Endodermal cell (in vitro differentiated cells): ENCODE measurements around the gene PHC2. TPM values are rescaled to one million over a fixed set of nuclear protein-coding genes. Genes with fewer than 3 reads are reported as not detected.

ENCODE experiments used
- DNase-seq: peaks from one replicate; pipeline ENCODE4 v3.0.0-alpha.2; 2017
- H3K27ac ChIP-seq: 2 replicates; pipeline ENCODE4 v1.5.1; 2013; ENCODE audit warnings: mild to moderate bottlenecking, low read depth, low read length, moderate library complexity
- H3K27me3 ChIP-seq: 2 replicates; pipeline ENCODE4 v1.6.1; 2013; ENCODE audit warnings: mild to moderate bottlenecking, low read length, moderate library complexity; ENCODE audit not compliant: insufficient read depth, control insufficient read depth, poor library complexity, severe bottlenecking
- H3K36me3 ChIP-seq: 2 replicates; pipeline ENCODE4 v1.7.0; 2013; ENCODE audit warnings: mild to moderate bottlenecking, low read length, moderate library complexity; ENCODE audit not compliant: control insufficient read depth, insufficient read depth
- H3K4me1 ChIP-seq: one replicate; pipeline ENCODE4 v1.7.0; 2013; ENCODE audit warnings: low read length; ENCODE audit not compliant: control insufficient read depth, insufficient read depth
- H3K4me3 ChIP-seq: 2 replicates; pipeline ENCODE4 v1.5.1; 2013; ENCODE audit warnings: mild to moderate bottlenecking, low read length, moderate library complexity
- H3K9ac ChIP-seq: 2 replicates; pipeline ENCODE4 v1.6.1; 2013; ENCODE audit warnings: mild to moderate bottlenecking, low read length, moderate library complexity; ENCODE audit not compliant: poor library complexity, severe bottlenecking; ENCODE audit errors: extremely low read depth
- H3K9me3 ChIP-seq: 2 replicates; pipeline ENCODE4 v1.6.1; 2013; ENCODE audit warnings: mild to moderate bottlenecking, low read length, moderate library complexity; ENCODE audit not compliant: control insufficient read depth
- H3K27ac Mint-ChIP-seq: 2 replicates; pipeline ENCODE4 v1.8.0; 2020; ENCODE audit warnings: mixed read lengths
- H3K27me3 Mint-ChIP-seq: 2 replicates; pipeline ENCODE4 v1.8.0; 2021; ENCODE audit warnings: mild to moderate bottlenecking, mixed read lengths; ENCODE audit not compliant: insufficient read depth
- H3K36me3 Mint-ChIP-seq: 2 replicates; pipeline ENCODE4 v1.8.0; 2020; ENCODE audit warnings: low read depth, mixed read lengths
- H3K4me1 Mint-ChIP-seq: 2 replicates; pipeline ENCODE4 v1.8.0; 2020; ENCODE audit warnings: mixed read lengths
- H3K4me3 Mint-ChIP-seq: 2 replicates; pipeline ENCODE4 v1.8.0; 2020; ENCODE audit warnings: mild to moderate bottlenecking, moderate library complexity, mixed read lengths
- H3K9me3 Mint-ChIP-seq: 2 replicates; pipeline ENCODE4 v1.8.0; 2020; ENCODE audit warnings: mild to moderate bottlenecking, mixed read lengths
- CTCF ChIP-seq: fragments of 200-600 bp; sonication (generic); conservative IDR thresholded peaks from 2 replicates; pipeline ENCODE4 v1.5.0; 2021; ENCODE audit warnings: antibody characterized with exemption, mild to moderate bottlenecking
- WGBS, 2 experiments: methylation state at CpG; one replicate each; pipeline versions ENCODE4 v1.1.5 to v1.1.7; 2013; ENCODE audit warnings: missing lambda C conversion rate in 2 of 2, mixed read lengths in 1 of 2; ENCODE audit not compliant: insufficient coverage in 1 of 2, insufficient read length in 1 of 2; 5-methylcytosine and 5-hydroxymethylcytosine counted together
- total RNA-seq, 2 donors: library from RNA; stranded (reverse); fragmentation: NEBNext Ultra II Directional in 1 of 2; extraction: Animal tissue kit (Norgen Biotek cat#: 25700) in 1 of 2; gene quantifications; 2 replicates in 1 of 2; 3 replicates in 1 of 2; pipeline ENCODE4 v1.2.1, GENCODE V29; 2021

PHC2 gene
- total RNA-seq, 2 donors from 2014 or later = 32.1 to 43.9 TPM

DNA sequence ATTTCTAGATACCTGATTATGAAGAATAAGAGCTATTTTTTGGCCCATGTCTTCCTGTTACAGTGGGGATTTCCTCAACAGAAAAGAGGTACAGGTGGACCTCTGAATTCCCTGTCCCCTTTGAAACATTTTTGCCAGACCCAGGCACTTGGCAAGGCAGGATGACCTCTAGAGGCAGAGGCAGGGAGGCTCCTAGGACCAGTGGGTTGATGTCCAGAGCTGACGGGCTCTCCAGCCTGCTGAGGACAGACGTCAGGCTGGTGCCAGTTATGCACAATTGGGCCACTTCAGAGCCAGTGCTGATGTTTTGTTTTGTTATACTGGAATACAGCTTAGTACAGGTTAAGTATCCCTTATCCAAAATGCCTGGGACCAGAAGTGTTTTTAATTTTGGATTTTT, 91.5 kb downstream of the PHC2 start:
- peak overlapping the region; percentile 70 for H3K4me3 ChIP-seq
- H3K9me3 ChIP-seq = no peaks in the 10 kb centered on the region
- H3K36me3 ChIP-seq = peaks cover 12% of the 10 kb centered on the region
- peaks cover 75% of the 10 kb centered on the region for H3K4me1 Mint-ChIP-seq
- peaks cover 41% of the 10 kb centered on the region for H3K27me3 Mint-ChIP-seq
- no peaks in the 10 kb centered on the region for H3K27me3 ChIP-seq
- WGBS, 2 experiments = 89% methylated on average over 2 of the region's 2 CpGs; no CpG with 5 or more reads in 1 of the 2 experiments
- H3K9ac ChIP-seq = peak overlapping the region; percentile 80
- peaks cover 54% of the 10 kb centered on the region for H3K4me1 ChIP-seq
- H3K4me3 Mint-ChIP-seq = peak overlapping the region; percentile 47
- H3K9me3 Mint-ChIP-seq = no peaks in the 10 kb centered on the region
- peak overlapping the region; percentile 98 for H3K27ac Mint-ChIP-seq
- H3K36me3 Mint-ChIP-seq = peaks cover 21% of the 10 kb centered on the region
- TF ChIP-seq CTCF = peak; percentile 63
- DNase-seq = peak; percentile 64
- peak overlapping the region; percentile 97 for H3K27ac ChIP-seq

GRCh38 chr1:33338440-33339211, 92.3 kb downstream of the PHC2 start:
- H3K9ac ChIP-seq = peak overlapping the region; percentile 80
- Mint-ChIP-seq H3K27ac (peak overlapping the region; percentile 98), H3K36me3 (peaks cover 22% of the 10 kb centered on the region), H3K4me3 (peak overlapping the region; percentile 47), H3K9me3 (no peaks in the 10 kb centered on the region), H3K4me1 (peaks cover 76% of the 10 kb centered on the region), H3K27me3 (peaks cover 39% of the 10 kb centered on the region)
- no peaks in the 10 kb centered on the region for H3K9me3 ChIP-seq
- peak overlapping the region; percentile 70 for H3K4me3 ChIP-seq
- no peak for TF ChIP-seq CTCF
- peak overlapping the region; percentile 97 for H3K27ac ChIP-seq
- DNase-seq = peak; percentile 88
- H3K27me3 ChIP-seq = no peaks in the 10 kb centered on the region
- 35 to 52% methylated on average over 8 to 14 of the region's 14 CpGs for WGBS, 2 experiments
- peaks cover 55% of the 10 kb centered on the region for H3K4me1 ChIP-seq
- peaks cover 17% of the 10 kb centered on the region for H3K36me3 ChIP-seq

GRCh38 chr1:33338048-33338439, 92.9 kb downstream of the PHC2 start:
- WGBS, 2 experiments = 65% methylated on average over 1 of the region's 1 CpG; no CpG with 5 or more reads in 1 of the 2 experiments
- H3K4me3 Mint-ChIP-seq = peak overlapping the region; percentile 47
- H3K36me3 Mint-ChIP-seq = peaks cover 24% of the 10 kb centered on the region
- Histone ChIP-seq H3K9me3 (no peaks in the 10 kb centered on the region), H3K9ac (peak overlapping the region; percentile 52), H3K4me1 (peaks cover 55% of the 10 kb centered on the region), H3K36me3 (peaks cover 22% of the 10 kb centered on the region), H3K4me3 (peak overlapping the region; percentile 64), H3K27me3 (no peaks in the 10 kb centered on the region), H3K27ac (peak overlapping the region; percentile 97)
- peaks cover 72% of the 10 kb centered on the region for H3K4me1 Mint-ChIP-seq
- H3K9me3 Mint-ChIP-seq = no peaks in the 10 kb centered on the region
- peak overlapping the region; percentile 98 for H3K27ac Mint-ChIP-seq
- no peak for DNase-seq
- peaks cover 42% of the 10 kb centered on the region for H3K27me3 Mint-ChIP-seq
- TF ChIP-seq CTCF = no peak
